Psoas muscle (tissue), 8 donors: Measurements from ENCODE around the gene PLB1. TPM values are rescaled to one million over a fixed set of nuclear protein-coding genes. Genes with fewer than 3 reads are reported as not detected.
A peak's percentile ranks its signal among the peaks of the same experiment; 100 is the strongest.

Experiments
- ATAC-seq, 4 donors: fragments of 200-7000 bp; cut with Tn5 transposase; one replicate each; pipeline ENCODE4 v1.9.1; 2020; ENCODE audit warnings: moderate library complexity in 3 of 4, mild to moderate bottlenecking in 2 of 4
- DNase-seq, 2 donors: peaks; one replicate each; pipeline ENCODE4 v3.0.0-alpha.2; 2020
- H3K27ac ChIP-seq: fragments of 200-600 bp; one replicate; pipeline ENCODE4 v1.8.0; 2022
- H3K27me3 ChIP-seq, 3 donors: fragments of 200-600 bp in 1 of 3; one replicate each; pipeline versions ENCODE4 v1.6.1 to v1.8.0; 2013 to 2022; ENCODE audit warnings: low read length in 2 of 3, mild to moderate bottlenecking in 2 of 3, moderate library complexity in 1 of 3; ENCODE audit not compliant: insufficient read depth in 3 of 3
- H3K36me3 ChIP-seq, 2 donors: fragments of 200-600 bp in 1 of 2; one replicate each; pipeline versions ENCODE4 v1.6.1 to v1.8.0; 2013 to 2022; ENCODE audit warnings: low read depth in 1 of 2, mild to moderate bottlenecking in 1 of 2, moderate library complexity in 1 of 2; ENCODE audit not compliant: insufficient read depth in 1 of 2
- H3K4me1 ChIP-seq: fragments of 200-600 bp; one replicate; pipeline ENCODE4 v1.8.0; 2022
- H3K4me3 ChIP-seq: fragments of 200-600 bp; one replicate; pipeline ENCODE4 v1.8.0; 2022; ENCODE audit warnings: mild to moderate bottlenecking
- H3K9me3 ChIP-seq: fragments of 200-600 bp; one replicate; pipeline ENCODE4 v1.8.0; 2022
- WGBS, 3 donors: extraction: QIAGEN DNeasy Blood & Tissue Kit; methylation state at CpG; one replicate each; pipeline versions ENCODE4 v1.1.6 to v1.1.7; 2013; 5-methylcytosine and 5-hydroxymethylcytosine counted together
- intact Hi-C, 2 donors: fragments of 100-400 bp; cut with DNase I; formaldehyde crosslinking; loops; one replicate each; pipeline versions ENCODE4 v1.11.0 to v1.14.2; 2022
- polyA plus RNA-seq, 3 donors: library from polyadenylated mRNA; stranded (reverse); fragments of 200-250 nt; gene quantifications; one replicate each; pipeline ENCODE4 v1.2.3, GENCODE V29; 2013
- total RNA-seq, 4 donors: library from RNA; stranded (reverse); fragmentation: NEBNext Ultra II Directional in 2 of 4; extraction: Animal tissue kit (Norgen Biotek cat#: 25700) in 2 of 4; gene quantifications; one replicate each; pipeline versions ENCODE4 v1.2.1 to v1.2.4, GENCODE V29; 2021 to 2023
- TF ChIP-seq, protein P1 (sequence below): fragments of 200-600 bp; IDR thresholded peaks from one replicate; pipeline ENCODE4 v1.8.0; 2022; ENCODE audit warnings: antibody characterized with exemption
- donor health status: healthy with polysubstance abuse.
- donor health status: DM: no; HTN: no; CAD: no; lungs with moderate emphysema.
- donor health status: Bipolar disorder and iron deficiency.
- donor health status: healthy.
- donor health status: DM: yes; HTN: yes; CAD: no.
- donor health status: DM: no; HTN: no; CAD: no.
- donor health status: DM: no; HTN: no; CAD: no.
- donor health status: DM: yes; HTN: yes; CAD: no.

The PLB1 gene
- total and polyA plus RNA-seq, 7 donors, result 0.63 to 4.9 (median 1.7) TPM

DNA sequence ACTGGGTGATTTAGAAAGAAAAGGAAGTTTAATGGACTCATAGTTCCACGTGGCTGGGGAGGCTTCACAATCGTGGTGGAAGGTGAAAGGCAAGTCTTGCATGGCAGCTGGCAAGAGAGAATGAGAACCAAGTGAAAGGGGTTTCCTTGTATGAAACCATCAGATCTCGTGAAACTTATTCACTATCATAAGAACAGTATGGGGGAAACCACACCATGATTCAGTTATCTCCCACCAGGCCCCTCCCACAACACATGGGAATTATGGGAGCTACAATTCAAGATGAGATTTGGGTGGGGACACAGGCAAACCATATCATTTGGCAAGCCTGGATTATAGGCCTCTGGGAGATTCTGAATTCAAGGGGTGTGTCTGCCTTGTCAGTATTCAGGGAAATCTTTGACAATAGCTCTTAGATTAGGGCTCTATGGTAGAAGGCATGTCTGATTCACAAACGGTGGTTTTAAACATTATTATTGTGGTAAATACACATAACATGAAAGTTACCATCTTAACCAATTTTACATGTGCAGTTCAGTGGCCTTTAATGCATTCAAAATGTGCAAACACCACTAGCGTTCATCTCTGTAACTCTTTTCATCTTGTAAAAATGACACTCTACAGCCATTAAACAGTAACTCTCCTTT, 15.3 kb upstream of the PLB1 start:
- no peak for DNase-seq
- no peaks in the 10 kb centered on the region for H3K4me1 ChIP-seq
- TF ChIP-seq, protein P1, sequence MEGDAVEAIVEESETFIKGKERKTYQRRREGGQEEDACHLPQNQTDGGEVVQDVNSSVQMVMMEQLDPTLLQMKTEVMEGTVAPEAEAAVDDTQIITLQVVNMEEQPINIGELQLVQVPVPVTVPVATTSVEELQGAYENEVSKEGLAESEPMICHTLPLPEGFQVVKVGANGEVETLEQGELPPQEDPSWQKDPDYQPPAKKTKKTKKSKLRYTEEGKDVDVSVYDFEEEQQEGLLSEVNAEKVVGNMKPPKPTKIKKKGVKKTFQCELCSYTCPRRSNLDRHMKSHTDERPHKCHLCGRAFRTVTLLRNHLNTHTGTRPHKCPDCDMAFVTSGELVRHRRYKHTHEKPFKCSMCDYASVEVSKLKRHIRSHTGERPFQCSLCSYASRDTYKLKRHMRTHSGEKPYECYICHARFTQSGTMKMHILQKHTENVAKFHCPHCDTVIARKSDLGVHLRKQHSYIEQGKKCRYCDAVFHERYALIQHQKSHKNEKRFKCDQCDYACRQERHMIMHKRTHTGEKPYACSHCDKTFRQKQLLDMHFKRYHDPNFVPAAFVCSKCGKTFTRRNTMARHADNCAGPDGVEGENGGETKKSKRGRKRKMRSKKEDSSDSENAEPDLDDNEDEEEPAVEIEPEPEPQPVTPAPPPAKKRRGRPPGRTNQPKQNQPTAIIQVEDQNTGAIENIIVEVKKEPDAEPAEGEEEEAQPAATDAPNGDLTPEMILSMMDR, result no peak
- no peaks in the 10 kb centered on the region for H3K36me3 ChIP-seq
- H3K27ac ChIP-seq, result no peak overlapping the region
- no peaks in the 10 kb centered on the region for H3K9me3 ChIP-seq
- WGBS, 3 donors, result 77 to 81% (median 77%) methylated on average over 5 of the region's 5 CpGs
- no peak for ATAC-seq
- H3K27me3 ChIP-seq, result no peaks in the 10 kb centered on the region
- H3K4me3 ChIP-seq, result no peak overlapping the region
- intact Hi-C loops, result no loop called here

DNA sequence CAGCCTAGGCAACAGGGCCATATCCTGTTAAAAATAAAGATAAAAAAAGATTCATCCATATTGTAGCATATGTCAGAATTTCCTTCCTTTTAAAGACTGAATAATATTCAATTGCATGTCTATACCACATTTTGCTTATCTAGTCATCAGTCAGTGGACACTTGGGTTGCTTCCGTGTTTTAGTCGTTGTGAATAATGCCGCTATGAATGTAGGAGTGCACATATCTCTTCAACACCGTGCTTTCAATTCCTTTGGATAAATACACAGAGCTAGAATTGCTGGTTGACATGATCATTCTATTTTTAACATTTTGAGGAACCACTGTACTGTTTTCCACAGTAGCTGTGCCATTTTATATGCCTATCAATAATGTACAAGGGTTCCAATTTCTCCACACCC, 14.0 kb upstream of the PLB1 start:
- intact Hi-C loops, result no loop called here
- DNase-seq, result no peak
- Histone ChIP-seq H3K4me1 (no peaks in the 10 kb centered on the region), H3K4me3 (no peak overlapping the region), H3K36me3 (no peaks in the 10 kb centered on the region), H3K27ac (no peak overlapping the region), H3K9me3 (no peaks in the 10 kb centered on the region), H3K27me3 (no peaks in the 10 kb centered on the region)
- ATAC-seq, result peak in 2 of 4 donors; percentile 29 to 64
- 48 to 60% (median 55%) methylated on average over 4 of the region's 4 CpGs for WGBS, 3 donors
- TF ChIP-seq, protein P1, result no peak

DNA sequence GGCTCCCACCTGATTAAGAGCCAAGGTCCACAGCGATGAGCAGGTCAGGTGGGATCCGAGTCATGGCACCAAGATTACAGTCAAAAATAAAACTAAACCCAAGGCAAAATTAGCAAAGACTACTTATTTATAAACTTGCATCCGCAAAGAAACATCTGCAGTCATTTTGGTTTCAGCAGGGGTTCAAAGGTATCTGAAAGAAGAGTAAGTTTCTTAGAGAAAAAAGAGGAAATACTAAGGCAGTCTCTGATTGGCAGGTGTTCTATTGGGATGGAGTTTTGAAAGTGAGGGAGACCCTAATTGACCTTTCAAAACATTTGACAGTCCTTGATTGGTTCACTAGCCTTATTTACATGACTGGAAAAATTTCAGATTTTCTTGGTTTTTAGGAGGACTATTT, 11.0 kb upstream of the PLB1 start:
- 93 to 94% (median 94%) methylated on average over 3 of the region's 3 CpGs for WGBS, 3 donors
- intact Hi-C loops, result no loop called here
- H3K27me3 ChIP-seq, result no peaks in the 10 kb centered on the region

DNA sequence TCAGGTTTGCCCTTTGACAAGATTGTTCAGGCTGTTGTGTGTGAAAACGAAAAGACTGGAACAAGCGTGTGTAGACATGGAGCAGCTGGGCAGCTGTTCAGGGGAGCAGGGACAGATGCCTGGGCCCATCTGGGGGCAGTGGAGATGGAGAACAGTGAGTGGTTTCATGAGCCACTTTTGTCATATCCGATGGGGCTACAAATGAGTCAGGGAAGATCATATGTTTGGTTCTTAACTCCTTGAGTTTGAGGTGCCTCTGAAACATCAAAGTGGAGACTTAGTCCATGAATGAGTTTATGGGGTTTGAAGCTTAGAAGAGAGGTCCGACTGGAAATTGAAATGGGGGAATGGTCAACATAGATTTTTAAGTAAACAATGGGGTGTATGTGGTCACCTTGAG, 9.3 kb upstream of the PLB1 start:
- ATAC-seq, result no peak
- TF ChIP-seq, protein P1, result no peak
- H3K4me3 ChIP-seq, result no peak overlapping the region
- no peaks in the 10 kb centered on the region for H3K36me3 ChIP-seq
- no peaks in the 10 kb centered on the region for H3K9me3 ChIP-seq
- intact Hi-C loops, result no loop called here
- H3K27ac ChIP-seq, result no peak overlapping the region
- 68 to 75% (median 71%) methylated on average over 4 of the region's 4 CpGs for WGBS, 3 donors
- H3K4me1 ChIP-seq, result no peaks in the 10 kb centered on the region
- H3K27me3 ChIP-seq, result no peaks in the 10 kb centered on the region
- no peak for DNase-seq

More for the DNA sequence above, 11.0 kb upstream of the PLB1 start:
- Histone ChIP-seq H3K27ac (no peak overlapping the region), H3K9me3 (no peaks in the 10 kb centered on the region), H3K4me1 (no peaks in the 10 kb centered on the region), H3K36me3 (no peaks in the 10 kb centered on the region), H3K4me3 (no peak overlapping the region)
- TF ChIP-seq, protein P1, result no peak
- DNase-seq, result no peak
- no peak for ATAC-seq

DNA sequence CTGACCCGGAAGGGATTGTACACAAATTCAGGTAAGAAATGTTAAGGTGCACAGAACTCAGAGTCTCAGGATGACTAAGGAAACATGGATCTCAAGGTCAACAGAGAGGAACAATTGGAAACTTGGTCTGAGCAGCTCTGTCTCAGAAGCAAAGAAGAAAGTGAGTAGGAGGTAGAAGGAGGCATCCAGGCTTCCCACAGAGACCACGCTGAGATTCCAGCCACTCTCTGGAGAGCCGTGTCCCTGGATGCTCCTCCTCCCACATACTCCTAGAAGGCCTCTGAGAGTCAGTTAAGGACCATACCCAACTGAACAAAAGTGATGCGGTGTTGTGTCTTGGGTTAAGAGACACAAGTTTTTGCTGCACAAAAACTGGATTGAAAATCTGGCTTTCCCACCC, 8.6 kb upstream of the PLB1 start:
- ATAC-seq, result no peak
- TF ChIP-seq, protein P1, result no peak
- Histone ChIP-seq H3K36me3 (no peaks in the 10 kb centered on the region), H3K4me3 (no peak overlapping the region), H3K9me3 (no peaks in the 10 kb centered on the region), H3K27ac (no peak overlapping the region), H3K27me3 (no peaks in the 10 kb centered on the region), H3K4me1 (no peaks in the 10 kb centered on the region)
- WGBS, 3 donors, result 83 to 87% (median 84%) methylated on average over 4 of the region's 4 CpGs
- intact Hi-C loops, result no loop called here
- DNase-seq, result no peak
